Neutrophil (primary cell): ENCODE measurements around the gene KCNA1.

Source experiments
- H3K27ac ChIP-seq: fragments of 200-600 bp; sonication (generic); 2 replicates; pipeline ENCODE4 v1.5.1; 2016; ENCODE audit warnings: mild to moderate bottlenecking, moderate library complexity
- H3K27me3 ChIP-seq: fragments of 200-600 bp; sonication (generic); 2 replicates; pipeline ENCODE4 v1.6.0; 2016; ENCODE audit warnings: mild to moderate bottlenecking
- H3K36me3 ChIP-seq: fragments of 200-600 bp; sonication (generic); 2 replicates; pipeline ENCODE4 v1.5.1; 2017
- H3K4me1 ChIP-seq, 2 experiments: fragments of 200-600 bp in 1 of 2; sonication (generic) in 1 of 2; 1 replicate in 1 of 2; 2 replicates in 1 of 2; pipeline versions ENCODE4 v1.5.1 to v1.6.1; 2013 to 2016; ENCODE audit warnings: low read depth in 1 of 2, low read length in 1 of 2, mild to moderate bottlenecking in 1 of 2, moderate library complexity in 1 of 2; ENCODE audit not compliant: control insufficient read depth in 1 of 2, insufficient read depth in 1 of 2
- H3K4me3 ChIP-seq, 2 experiments: fragments of 200-600 bp in 1 of 2; sonication (generic) in 1 of 2; 1 replicate in 1 of 2; 2 replicates in 1 of 2; pipeline ENCODE4 v1.5.1; 2013 to 2016; ENCODE audit warnings: low read depth in 1 of 2, low read length in 1 of 2, mild to moderate bottlenecking in 1 of 2, moderate library complexity in 1 of 2
- H3K9me3 ChIP-seq: fragments of 200-600 bp; sonication (generic); 2 replicates; pipeline ENCODE4 v1.5.1; 2016
- TF ChIP-seq, protein P1 (sequence below): fragments of 200-600 bp; sonication (generic); IDR thresholded peaks from 2 replicates; pipeline ENCODE4 v1.5.1; 2016; ENCODE audit warnings: antibody characterized with exemption

KCNA1 gene

DNA sequence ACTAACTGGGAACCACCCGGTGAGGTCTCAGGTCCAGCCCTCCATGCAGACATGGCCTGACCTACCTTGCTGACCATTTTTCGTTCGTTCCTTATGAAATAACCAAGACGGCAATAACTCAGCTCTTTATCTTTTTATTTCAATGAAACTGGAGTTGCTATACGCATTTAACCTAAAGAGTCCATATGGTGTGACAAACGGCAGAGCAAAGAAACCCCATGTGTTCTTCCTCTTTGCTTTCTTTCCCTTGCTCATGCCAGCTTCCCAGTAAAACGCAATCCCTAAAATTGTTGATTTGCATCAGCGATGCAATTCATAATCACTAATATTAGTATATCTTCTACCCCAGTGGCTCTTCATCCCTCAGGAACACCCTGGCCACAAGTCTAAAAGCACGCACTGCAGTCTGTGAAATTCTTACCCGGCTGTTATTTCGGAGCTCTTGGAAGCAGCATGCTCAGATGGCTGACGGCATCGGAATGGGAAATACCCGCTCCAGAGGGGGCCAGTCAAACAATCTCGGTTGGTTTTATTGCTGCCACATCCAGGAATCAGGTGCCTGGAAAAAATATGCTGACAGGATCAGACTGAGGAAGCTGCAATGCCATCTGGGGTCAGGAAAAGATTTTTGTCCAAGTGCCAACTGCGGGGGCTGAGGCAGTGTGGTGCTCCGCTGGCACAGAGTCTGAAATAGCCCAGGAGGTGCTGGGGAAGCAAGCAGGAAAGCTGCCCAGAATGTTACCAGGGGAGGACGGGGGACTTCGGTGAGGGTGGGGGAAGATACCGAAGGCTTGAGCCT is 28.2 kb upstream of the KCNA1 start:
- Histone ChIP-seq H3K27ac (no peak overlapping the region), H3K4me3 (no peak overlapping the region), H3K9me3 (no peaks in the 10 kb centered on the region), H3K4me1 (no peaks in the 10 kb centered on the region), H3K36me3 (no peaks in the 10 kb centered on the region), H3K27me3 (peaks cover 29% of the 10 kb centered on the region)
- TF ChIP-seq, protein P1, sequence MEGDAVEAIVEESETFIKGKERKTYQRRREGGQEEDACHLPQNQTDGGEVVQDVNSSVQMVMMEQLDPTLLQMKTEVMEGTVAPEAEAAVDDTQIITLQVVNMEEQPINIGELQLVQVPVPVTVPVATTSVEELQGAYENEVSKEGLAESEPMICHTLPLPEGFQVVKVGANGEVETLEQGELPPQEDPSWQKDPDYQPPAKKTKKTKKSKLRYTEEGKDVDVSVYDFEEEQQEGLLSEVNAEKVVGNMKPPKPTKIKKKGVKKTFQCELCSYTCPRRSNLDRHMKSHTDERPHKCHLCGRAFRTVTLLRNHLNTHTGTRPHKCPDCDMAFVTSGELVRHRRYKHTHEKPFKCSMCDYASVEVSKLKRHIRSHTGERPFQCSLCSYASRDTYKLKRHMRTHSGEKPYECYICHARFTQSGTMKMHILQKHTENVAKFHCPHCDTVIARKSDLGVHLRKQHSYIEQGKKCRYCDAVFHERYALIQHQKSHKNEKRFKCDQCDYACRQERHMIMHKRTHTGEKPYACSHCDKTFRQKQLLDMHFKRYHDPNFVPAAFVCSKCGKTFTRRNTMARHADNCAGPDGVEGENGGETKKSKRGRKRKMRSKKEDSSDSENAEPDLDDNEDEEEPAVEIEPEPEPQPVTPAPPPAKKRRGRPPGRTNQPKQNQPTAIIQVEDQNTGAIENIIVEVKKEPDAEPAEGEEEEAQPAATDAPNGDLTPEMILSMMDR = no peak

DNA sequence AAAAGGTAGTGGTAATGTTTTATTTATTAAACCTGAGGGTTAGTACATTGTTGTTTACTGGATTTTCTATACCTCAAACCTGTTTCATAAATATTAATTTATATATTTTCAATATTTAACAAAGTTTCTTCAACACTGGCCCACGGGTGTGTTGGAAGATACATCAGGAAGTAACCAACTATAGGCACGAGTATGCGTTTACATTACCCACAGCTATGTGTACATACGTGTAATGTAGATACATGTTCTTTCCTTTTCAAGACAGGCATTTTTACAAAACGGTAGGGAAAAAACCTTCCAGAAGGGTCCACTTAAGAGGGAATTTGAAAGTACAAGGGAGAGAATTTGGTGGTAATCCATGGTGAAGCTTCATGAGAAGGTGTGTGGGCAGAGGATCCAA is 17.8 kb upstream of the KCNA1 start:
- Histone ChIP-seq H3K27ac (no peak overlapping the region), H3K4me1 (no peaks in the 10 kb centered on the region), H3K9me3 (no peaks in the 10 kb centered on the region), H3K27me3 (peaks cover 70% of the 10 kb centered on the region), H3K36me3 (no peaks in the 10 kb centered on the region), H3K4me3 (no peak overlapping the region)
- TF ChIP-seq, protein P1 = no peak

DNA sequence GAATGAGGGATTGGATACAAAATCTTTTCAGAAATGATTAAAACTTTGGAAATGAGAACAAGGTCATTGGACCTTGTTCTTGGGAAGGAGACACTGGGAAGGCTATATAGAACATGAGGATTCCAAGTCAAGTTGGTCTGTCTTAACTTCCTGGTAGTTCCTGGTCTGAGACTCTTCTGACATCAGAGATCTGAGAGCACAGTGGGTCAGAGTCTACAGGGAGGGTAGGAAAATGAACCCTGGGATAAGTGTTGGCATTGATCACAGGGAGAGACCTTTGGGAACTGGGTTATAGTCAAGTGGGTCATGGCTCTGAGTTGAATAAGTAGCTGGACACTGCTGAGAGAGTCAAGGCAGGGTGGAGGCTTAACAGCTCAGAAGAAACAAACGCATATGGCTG is 17.3 kb upstream of the KCNA1 start:
- Histone ChIP-seq H3K4me3 (no peak overlapping the region), H3K9me3 (no peaks in the 10 kb centered on the region), H3K4me1 (no peaks in the 10 kb centered on the region), H3K36me3 (no peaks in the 10 kb centered on the region), H3K27me3 (peaks cover 68% of the 10 kb centered on the region), H3K27ac (no peak overlapping the region)
- TF ChIP-seq, protein P1 = no peak

DNA sequence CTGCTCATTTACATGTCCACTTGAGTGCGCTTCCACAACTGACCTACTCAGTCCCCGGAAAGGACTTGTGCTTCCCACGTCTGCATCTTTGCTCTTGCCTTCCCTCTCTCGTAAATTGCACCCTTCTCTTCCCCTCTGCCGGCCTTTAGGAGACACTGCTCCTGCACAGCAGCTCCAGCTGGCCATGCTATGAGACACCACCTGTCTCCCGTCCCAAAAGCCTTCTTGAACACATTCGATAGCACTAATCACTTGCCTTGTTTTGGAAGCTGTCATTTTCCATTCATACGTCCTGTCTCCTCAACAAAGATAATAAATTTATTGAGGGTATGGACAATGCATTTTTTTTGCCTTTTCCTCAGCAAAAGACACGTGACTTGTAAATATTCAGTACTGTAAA is 15.7 kb upstream of the KCNA1 start:
- TF ChIP-seq, protein P1 = no peak
- Histone ChIP-seq H3K4me3 (no peak overlapping the region), H3K4me1 (no peaks in the 10 kb centered on the region), H3K36me3 (no peaks in the 10 kb centered on the region), H3K9me3 (no peaks in the 10 kb centered on the region), H3K27ac (no peak overlapping the region), H3K27me3 (peaks cover 61% of the 10 kb centered on the region)

DNA sequence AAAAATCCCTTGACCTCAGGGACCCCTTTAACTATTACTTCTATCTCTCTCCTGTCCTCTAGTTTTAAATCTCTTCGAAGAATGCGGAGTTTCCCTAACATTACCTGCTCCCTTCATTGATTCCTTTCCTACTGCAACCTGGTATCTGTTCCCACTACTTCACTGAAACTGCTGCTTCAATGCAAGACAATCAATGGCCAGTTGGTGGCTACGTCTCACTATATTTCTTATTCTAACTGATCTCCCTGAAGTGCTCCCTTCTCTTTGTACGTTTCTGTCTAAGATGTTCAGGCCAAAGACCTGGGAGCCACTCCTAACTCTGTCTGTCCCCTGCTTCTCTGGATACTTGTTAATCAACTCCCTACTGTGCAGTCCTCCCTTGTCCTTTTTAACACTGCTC is 10.3 kb upstream of the KCNA1 start:
- TF ChIP-seq, protein P1 = no peak
- Histone ChIP-seq H3K9me3 (no peaks in the 10 kb centered on the region), H3K27me3 (peaks cover 66% of the 10 kb centered on the region), H3K27ac (no peak overlapping the region), H3K4me3 (no peak overlapping the region), H3K36me3 (no peaks in the 10 kb centered on the region), H3K4me1 (no peaks in the 10 kb centered on the region)
